ENCODE measurements around the gene NDFIP2.

Gene NDFIP2

GRCh38 chr13:79503473-79504017, 22.6 kb downstream of the NDFIP2 start:
- no peak overlapping the region for H3K27ac ChIP-seq (ENCODE audit: low read depth in 2 of 2, low read length in 2 of 2)
- H3K9ac ChIP-seq (ENCODE audit: low read depth in 1 of 2, low read length in 2 of 2), result no peak overlapping the region

DNA sequence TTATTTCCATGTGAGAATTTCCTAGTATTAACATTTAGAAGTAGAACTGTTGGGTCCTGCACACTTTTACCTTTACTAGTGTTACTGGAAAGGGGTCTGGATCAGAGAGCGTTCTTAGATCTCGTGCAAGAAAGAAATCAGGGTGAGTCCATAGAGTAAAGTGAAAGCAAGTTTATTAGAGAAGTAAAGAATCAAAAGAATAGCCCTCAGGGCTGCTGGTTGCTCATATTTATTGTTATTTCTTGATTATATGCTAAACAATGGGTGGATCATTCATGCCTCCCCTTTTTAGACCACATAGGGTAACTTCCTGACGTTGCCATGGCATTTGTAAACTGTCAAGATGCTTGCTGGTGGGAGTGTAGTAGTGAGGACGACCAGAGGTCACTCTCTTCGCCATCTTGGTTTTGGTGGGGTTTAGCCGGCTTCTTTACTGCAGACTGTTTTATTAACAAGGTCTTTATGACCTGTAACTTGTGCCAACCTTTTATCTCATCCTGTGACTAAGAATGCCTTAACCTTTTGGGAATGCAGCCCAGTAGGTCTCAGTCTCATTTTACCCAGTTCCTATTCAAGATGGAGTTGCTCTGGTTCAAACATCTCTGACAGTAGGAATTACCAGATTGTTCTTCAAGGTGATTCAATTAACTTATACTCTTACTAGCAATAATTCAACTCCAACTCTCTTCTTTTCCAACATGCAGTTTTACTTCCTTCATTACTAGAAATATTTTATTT, 27.4 kb downstream of the NDFIP2 start:
- no peak overlapping the region for H3K4me3 ChIP-seq (ENCODE audit: low read length in 2 of 2)
- no peaks in the 10 kb centered on the region for H3K27me3 ChIP-seq (ENCODE audit: control insufficient read depth in 2 of 2, insufficient read depth in 2 of 2, low read length in 2 of 2)
- H3K36me3 ChIP-seq (ENCODE audit: control insufficient read depth in 2 of 2, insufficient read depth in 2 of 2, low read length in 2 of 2), result no peaks in the 10 kb centered on the region
- no peak overlapping the region for H3K9ac ChIP-seq (ENCODE audit: low read depth in 1 of 2, low read length in 2 of 2)
- H3K27ac ChIP-seq (ENCODE audit: low read depth in 2 of 2, low read length in 2 of 2), result no peak overlapping the region
- no peaks in the 10 kb centered on the region for H3K9me3 ChIP-seq (ENCODE audit: control insufficient read depth in 2 of 2, low read length in 2 of 2)
- H3K4me1 ChIP-seq (ENCODE audit: control insufficient read depth in 2 of 2, insufficient read depth in 2 of 2, low read length in 2 of 2), result no peaks in the 10 kb centered on the region

More at GRCh38 chr13:79503473-79504017, 22.6 kb downstream of the NDFIP2 start:
- Histone ChIP-seq H3K36me3 (ENCODE audit: control insufficient read depth in 2 of 2, insufficient read depth in 2 of 2, low read length in 2 of 2) (no peaks in the 10 kb centered on the region), H3K9me3 (ENCODE audit: control insufficient read depth in 2 of 2, low read length in 2 of 2) (no peaks in the 10 kb centered on the region), H3K27me3 (ENCODE audit: control insufficient read depth in 2 of 2, insufficient read depth in 2 of 2, low read length in 2 of 2) (no peaks in the 10 kb centered on the region), H3K4me3 (ENCODE audit: low read length in 2 of 2) (no peak overlapping the region), H3K4me1 (ENCODE audit: control insufficient read depth in 2 of 2, insufficient read depth in 2 of 2, low read length in 2 of 2) (no peaks in the 10 kb centered on the region)

DNA sequence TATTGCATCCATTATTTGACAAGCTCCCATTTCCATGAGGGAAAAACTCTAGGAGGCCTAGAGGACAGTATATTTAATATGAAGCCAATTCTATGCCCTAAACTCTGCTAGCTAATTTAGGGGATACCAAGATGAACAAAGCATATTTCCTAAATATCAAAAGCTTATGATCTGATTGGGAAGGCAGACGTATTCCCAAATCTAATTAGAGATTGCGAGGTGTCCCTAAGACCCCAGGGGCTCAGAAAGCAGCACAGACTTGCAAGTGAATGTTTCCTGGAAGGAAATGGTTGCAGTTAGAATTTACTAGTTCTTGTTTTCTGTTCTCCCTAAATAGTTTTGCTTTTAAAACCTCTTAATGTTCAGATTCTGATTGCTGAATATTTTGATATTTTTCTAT, 30.7 kb downstream of the NDFIP2 start:
- H3K27me3 ChIP-seq (ENCODE audit: control insufficient read depth in 2 of 2, insufficient read depth in 2 of 2, low read length in 2 of 2), result no peaks in the 10 kb centered on the region
- H3K9ac ChIP-seq (ENCODE audit: low read depth in 1 of 2, low read length in 2 of 2), result no peak overlapping the region
- H3K27ac ChIP-seq (ENCODE audit: low read depth in 2 of 2, low read length in 2 of 2), result no peak overlapping the region
- H3K36me3 ChIP-seq (ENCODE audit: control insufficient read depth in 2 of 2, insufficient read depth in 2 of 2, low read length in 2 of 2), result no peaks in the 10 kb centered on the region
- H3K9me3 ChIP-seq (ENCODE audit: control insufficient read depth in 2 of 2, low read length in 2 of 2), result no peaks in the 10 kb centered on the region
- no peaks in the 10 kb centered on the region for H3K4me1 ChIP-seq (ENCODE audit: control insufficient read depth in 2 of 2, insufficient read depth in 2 of 2, low read length in 2 of 2)
- no peak overlapping the region for H3K4me3 ChIP-seq (ENCODE audit: low read length in 2 of 2)

DNA sequence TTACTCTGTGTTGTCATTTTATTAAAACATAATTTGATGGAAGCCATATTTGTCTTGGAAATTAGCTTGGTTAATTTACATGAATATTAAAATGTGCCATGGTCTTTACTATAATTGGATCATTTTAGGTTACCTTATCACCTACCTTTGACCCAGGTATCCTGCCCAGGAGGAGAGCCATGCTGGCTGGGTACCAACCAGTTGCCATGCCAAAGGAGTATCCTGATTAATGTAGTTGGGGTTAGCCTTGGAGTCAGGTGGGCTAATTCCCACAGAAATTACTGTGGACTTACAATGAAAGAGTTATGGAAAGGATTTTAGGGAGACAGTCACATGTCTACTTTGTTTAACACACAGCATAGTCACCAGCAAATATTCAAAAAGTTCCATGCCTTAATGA, 32.0 kb downstream of the NDFIP2 start:
- no peaks in the 10 kb centered on the region for H3K36me3 ChIP-seq (ENCODE audit: control insufficient read depth in 2 of 2, insufficient read depth in 2 of 2, low read length in 2 of 2)
- H3K27me3 ChIP-seq (ENCODE audit: control insufficient read depth in 2 of 2, insufficient read depth in 2 of 2, low read length in 2 of 2), result no peaks in the 10 kb centered on the region
- no peaks in the 10 kb centered on the region for H3K9me3 ChIP-seq (ENCODE audit: control insufficient read depth in 2 of 2, low read length in 2 of 2)
- no peaks in the 10 kb centered on the region for H3K4me1 ChIP-seq (ENCODE audit: control insufficient read depth in 2 of 2, insufficient read depth in 2 of 2, low read length in 2 of 2)
- no peak overlapping the region for H3K27ac ChIP-seq (ENCODE audit: low read depth in 2 of 2, low read length in 2 of 2)
- no peak overlapping the region for H3K4me3 ChIP-seq (ENCODE audit: low read length in 2 of 2)
- no peak overlapping the region for H3K9ac ChIP-seq (ENCODE audit: low read depth in 1 of 2, low read length in 2 of 2)

DNA sequence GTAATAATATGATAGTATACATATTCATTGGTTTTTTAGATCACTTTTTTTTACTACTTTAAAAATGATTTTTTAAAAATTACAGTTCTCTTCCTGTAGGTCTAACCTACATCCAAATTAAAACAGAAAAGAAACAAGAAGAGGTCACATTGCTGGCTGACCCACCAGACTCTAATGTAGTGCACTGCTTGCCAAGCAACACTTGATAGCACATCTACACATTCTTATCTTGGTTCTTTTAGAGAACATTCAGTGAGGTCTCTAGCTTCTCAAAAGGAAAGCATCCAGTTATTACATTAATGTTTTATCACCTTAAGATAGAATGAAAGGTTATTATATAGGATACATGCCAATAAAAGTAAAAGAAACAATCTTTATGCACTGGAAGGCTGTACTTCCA, 35.6 kb downstream of the NDFIP2 start:
- Histone ChIP-seq H3K9me3 (ENCODE audit: control insufficient read depth in 2 of 2, low read length in 2 of 2) (no peaks in the 10 kb centered on the region), H3K27me3 (ENCODE audit: control insufficient read depth in 2 of 2, insufficient read depth in 2 of 2, low read length in 2 of 2) (no peaks in the 10 kb centered on the region), H3K4me1 (ENCODE audit: control insufficient read depth in 2 of 2, insufficient read depth in 2 of 2, low read length in 2 of 2) (no peaks in the 10 kb centered on the region), H3K36me3 (ENCODE audit: control insufficient read depth in 2 of 2, insufficient read depth in 2 of 2, low read length in 2 of 2) (peaks cover 2 to 3% of the 10 kb centered on the region in 2 donors), H3K4me3 (ENCODE audit: low read length in 2 of 2) (no peak overlapping the region), H3K27ac (ENCODE audit: low read depth in 2 of 2, low read length in 2 of 2) (no peak overlapping the region), H3K9ac (ENCODE audit: low read depth in 1 of 2, low read length in 2 of 2) (no peak overlapping the region)

GRCh38 chr13:79519255-79519654, 38.3 kb downstream of the NDFIP2 start:
- H3K27me3 ChIP-seq (ENCODE audit: control insufficient read depth in 2 of 2, insufficient read depth in 2 of 2, low read length in 2 of 2), result no peaks in the 10 kb centered on the region
- H3K4me1 ChIP-seq (ENCODE audit: control insufficient read depth in 2 of 2, insufficient read depth in 2 of 2, low read length in 2 of 2), result no peaks in the 10 kb centered on the region
- peaks cover 19% of the 10 kb centered on the region in 2 donors for H3K36me3 ChIP-seq (ENCODE audit: control insufficient read depth in 2 of 2, insufficient read depth in 2 of 2, low read length in 2 of 2)
- H3K9ac ChIP-seq (ENCODE audit: low read depth in 1 of 2, low read length in 2 of 2), result no peak overlapping the region
- H3K9me3 ChIP-seq (ENCODE audit: control insufficient read depth in 2 of 2, low read length in 2 of 2), result no peaks in the 10 kb centered on the region
- no peak overlapping the region for H3K4me3 ChIP-seq (ENCODE audit: low read length in 2 of 2)
- no peak overlapping the region for H3K27ac ChIP-seq (ENCODE audit: low read depth in 2 of 2, low read length in 2 of 2)

DNA sequence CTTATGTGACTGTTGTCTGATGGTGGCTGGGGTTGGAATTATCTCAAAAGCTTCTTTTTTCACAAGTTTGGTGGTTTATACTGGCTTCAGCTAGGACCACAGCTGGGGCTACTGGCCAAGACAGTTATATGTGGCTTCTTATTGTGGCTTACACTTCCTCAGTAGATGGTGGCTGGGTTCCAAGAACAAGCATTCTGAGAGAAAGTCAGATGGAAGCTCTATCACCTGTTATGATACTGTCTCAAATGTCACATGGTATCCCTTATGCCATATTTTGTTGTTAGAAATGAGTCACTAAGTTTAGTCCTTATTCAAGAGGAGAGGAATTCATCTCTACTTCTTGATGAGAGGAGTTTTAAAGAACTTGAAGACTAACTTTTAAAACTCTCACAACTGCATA, 41.6 kb downstream of the NDFIP2 start:
- H3K9me3 ChIP-seq (ENCODE audit: control insufficient read depth in 2 of 2, low read length in 2 of 2), result no peaks in the 10 kb centered on the region

DNA sequence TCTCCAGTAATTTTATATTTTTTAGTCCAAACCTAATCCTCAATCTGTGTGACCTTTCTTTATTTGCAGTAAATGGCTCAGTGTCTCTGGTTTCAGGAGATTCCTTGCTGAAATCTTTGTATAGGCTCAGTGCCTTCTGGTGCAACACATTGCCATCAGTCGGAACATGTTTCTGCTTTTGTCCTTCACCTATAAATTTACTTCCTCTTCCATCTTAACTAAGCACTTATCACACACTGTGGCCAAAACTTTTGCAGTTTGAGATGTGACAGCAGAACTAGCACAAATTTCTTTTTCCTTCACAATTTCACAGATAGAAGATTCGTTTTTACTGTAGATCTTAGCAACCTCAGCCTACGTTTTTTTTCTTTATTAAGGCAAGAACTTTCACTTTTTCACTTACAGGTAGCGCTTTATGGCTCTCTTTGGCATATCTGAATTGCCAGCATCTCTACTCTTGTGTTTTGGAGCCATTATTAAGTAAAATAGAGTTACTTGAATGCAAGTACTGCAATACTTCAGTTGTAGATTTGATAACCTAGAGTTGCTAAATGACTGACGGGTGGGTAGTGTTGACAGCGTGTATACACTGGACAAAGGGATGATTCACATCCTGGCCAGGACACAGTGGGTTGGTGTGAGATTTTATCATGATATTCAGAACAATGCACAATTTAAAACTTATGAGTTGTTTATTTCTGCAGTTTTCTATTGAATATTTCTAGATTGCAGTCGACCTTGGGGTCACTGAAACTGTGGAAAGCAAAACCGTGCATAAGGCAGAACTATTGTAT, 44.3 kb downstream of the NDFIP2 start:
- Histone ChIP-seq H3K9me3 (ENCODE audit: control insufficient read depth in 2 of 2, low read length in 2 of 2) (no peaks in the 10 kb centered on the region), H3K4me3 (ENCODE audit: low read length in 2 of 2) (no peak overlapping the region), H3K27ac (ENCODE audit: low read depth in 2 of 2, low read length in 2 of 2) (no peak overlapping the region), H3K27me3 (ENCODE audit: control insufficient read depth in 2 of 2, insufficient read depth in 2 of 2, low read length in 2 of 2) (no peaks in the 10 kb centered on the region), H3K36me3 (ENCODE audit: control insufficient read depth in 2 of 2, insufficient read depth in 2 of 2, low read length in 2 of 2) (peaks cover 33 to 37% of the 10 kb centered on the region in 2 donors), H3K9ac (ENCODE audit: low read depth in 1 of 2, low read length in 2 of 2) (no peak overlapping the region), H3K4me1 (ENCODE audit: control insufficient read depth in 2 of 2, insufficient read depth in 2 of 2, low read length in 2 of 2) (no peaks in the 10 kb centered on the region)

More for the DNA sequence above, 41.6 kb downstream of the NDFIP2 start:
- Histone ChIP-seq H3K27me3 (ENCODE audit: control insufficient read depth in 2 of 2, insufficient read depth in 2 of 2, low read length in 2 of 2) (no peaks in the 10 kb centered on the region), H3K27ac (ENCODE audit: low read depth in 2 of 2, low read length in 2 of 2) (no peak overlapping the region), H3K36me3 (ENCODE audit: control insufficient read depth in 2 of 2, insufficient read depth in 2 of 2, low read length in 2 of 2) (peaks cover 31 to 35% of the 10 kb centered on the region in 2 donors), H3K4me1 (ENCODE audit: control insufficient read depth in 2 of 2, insufficient read depth in 2 of 2, low read length in 2 of 2) (no peaks in the 10 kb centered on the region), H3K9ac (ENCODE audit: low read depth in 1 of 2, low read length in 2 of 2) (no peak overlapping the region), H3K4me3 (ENCODE audit: low read length in 2 of 2) (no peak overlapping the region)

DNA sequence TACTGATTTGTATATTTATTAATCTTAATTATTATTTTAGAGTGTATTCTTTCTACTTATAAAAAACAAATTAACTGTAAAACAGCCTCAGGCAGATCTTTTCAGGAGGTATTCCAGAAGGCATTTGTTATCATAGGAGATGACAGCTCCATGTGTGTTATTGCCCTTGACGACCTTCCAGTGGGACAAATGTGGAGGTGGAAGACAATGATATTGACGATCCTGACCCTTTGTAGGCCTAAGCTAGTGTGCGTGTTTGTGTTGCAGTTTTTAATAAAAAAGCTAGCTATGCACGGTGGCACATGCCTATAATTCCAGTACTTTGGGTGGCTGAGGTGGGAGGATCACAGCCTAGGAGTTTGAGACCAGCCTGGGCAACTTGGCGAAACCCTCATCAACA, 46.7 kb downstream of the NDFIP2 start:
- Histone ChIP-seq H3K4me3 (ENCODE audit: low read length in 2 of 2) (no peak overlapping the region), H3K27me3 (ENCODE audit: control insufficient read depth in 2 of 2, insufficient read depth in 2 of 2, low read length in 2 of 2) (no peaks in the 10 kb centered on the region), H3K27ac (ENCODE audit: low read depth in 2 of 2, low read length in 2 of 2) (no peak overlapping the region), H3K9ac (ENCODE audit: low read depth in 1 of 2, low read length in 2 of 2) (no peak overlapping the region), H3K4me1 (ENCODE audit: control insufficient read depth in 2 of 2, insufficient read depth in 2 of 2, low read length in 2 of 2) (no peaks in the 10 kb centered on the region), H3K36me3 (ENCODE audit: control insufficient read depth in 2 of 2, insufficient read depth in 2 of 2, low read length in 2 of 2) (peaks cover 30% of the 10 kb centered on the region in 2 donors), H3K9me3 (ENCODE audit: control insufficient read depth in 2 of 2, low read length in 2 of 2) (no peaks in the 10 kb centered on the region)

GRCh38 chr13:79528356-79528755, 47.4 kb downstream of the NDFIP2 start:
- H3K9ac ChIP-seq (ENCODE audit: low read depth in 1 of 2, low read length in 2 of 2), result no peak overlapping the region
- H3K36me3 ChIP-seq (ENCODE audit: control insufficient read depth in 2 of 2, insufficient read depth in 2 of 2, low read length in 2 of 2), result peaks cover 27% of the 10 kb centered on the region in 2 donors
- H3K9me3 ChIP-seq (ENCODE audit: control insufficient read depth in 2 of 2, low read length in 2 of 2), result no peaks in the 10 kb centered on the region
- H3K27me3 ChIP-seq (ENCODE audit: control insufficient read depth in 2 of 2, insufficient read depth in 2 of 2, low read length in 2 of 2), result no peaks in the 10 kb centered on the region
- H3K27ac ChIP-seq (ENCODE audit: low read depth in 2 of 2, low read length in 2 of 2), result no peak overlapping the region
- no peaks in the 10 kb centered on the region for H3K4me1 ChIP-seq (ENCODE audit: control insufficient read depth in 2 of 2, insufficient read depth in 2 of 2, low read length in 2 of 2)
- no peak overlapping the region for H3K4me3 ChIP-seq (ENCODE audit: low read length in 2 of 2)

Data from mucosa of rectum (tissue), 2 donors.